Stimulated activated naive B cell treated with anti-CD40 and anti-IgM and Interleukin-4, amounts not matched to agents 10 μg/mL and 1 μg/mL and 100 μg/mL, for 72 hours (primary cell): Measurements from ENCODE around the gene ZNF592.

Experiments
- ATAC-seq, 2 donors: fragments of 150-1000 bp; cut with Tn5 transposase; replicated peaks; 2 replicates each; pipeline ENCODE4 v1.10.0; 2021; ENCODE audit warnings: moderate library complexity in 1 of 2
- DNase-seq: peaks from one replicate; pipeline ENCODE4 v3.0.0; 2021
- H3K27ac Mint-ChIP-seq: one replicate; pipeline ENCODE4 v1.8.0; 2022; ENCODE audit warnings: mild to moderate bottlenecking, mixed read lengths
- H3K27me3 Mint-ChIP-seq, 2 donors: one replicate each; pipeline ENCODE4 v1.8.0; 2022; ENCODE audit warnings: mixed read lengths in 2 of 2
- H3K36me3 Mint-ChIP-seq, 2 donors: one replicate each; pipeline ENCODE4 v1.8.0; 2022; ENCODE audit warnings: mixed read lengths in 2 of 2, mild to moderate bottlenecking in 1 of 2
- H3K4me1 Mint-ChIP-seq, 2 donors: one replicate each; pipeline ENCODE4 v1.8.0; 2022; ENCODE audit warnings: mixed read lengths in 2 of 2, mild to moderate bottlenecking in 1 of 2
- H3K4me3 Mint-ChIP-seq, 2 donors: one replicate each; pipeline ENCODE4 v1.8.0; 2022; ENCODE audit warnings: mild to moderate bottlenecking in 2 of 2, mixed read lengths in 2 of 2, moderate library complexity in 1 of 2
- H3K9me3 Mint-ChIP-seq, 2 donors: one replicate each; pipeline ENCODE4 v1.8.0; 2022; ENCODE audit warnings: mixed read lengths in 2 of 2, mild to moderate bottlenecking in 1 of 2

ZNF592 gene

GRCh38 chr15:84827246-84827645 is 78.9 kb downstream of the ZNF592 start:
- H3K9me3 Mint-ChIP-seq: no peaks in the 10 kb centered on the region
- H3K27me3 Mint-ChIP-seq: no peaks in the 10 kb centered on the region
- no peaks in the 10 kb centered on the region for H3K36me3 Mint-ChIP-seq
- H3K27ac Mint-ChIP-seq: no peak overlapping the region
- H3K4me3 Mint-ChIP-seq: no peak overlapping the region
- ATAC-seq: no peak
- DNase-seq: no peak
- no peaks in the 10 kb centered on the region for H3K4me1 Mint-ChIP-seq

- H3K4me1 Mint-ChIP-seq: no peaks in the 10 kb centered on the region
- H3K4me3 Mint-ChIP-seq: no peak overlapping the region
- DNase-seq: no peak
- ATAC-seq: no peak
- H3K27ac Mint-ChIP-seq: no peak overlapping the region
- H3K27me3 Mint-ChIP-seq: no peaks in the 10 kb centered on the region
- H3K9me3 Mint-ChIP-seq: no peaks in the 10 kb centered on the region
- H3K36me3 Mint-ChIP-seq: no peaks in the 10 kb centered on the region
Observed at GRCh38 chr15:84828086-84828908, 79.9 kb downstream of the ZNF592 start.

GRCh38 chr15:84829428-84829827 is 81.0 kb downstream of the ZNF592 start:
- no peak for ATAC-seq
- no peaks in the 10 kb centered on the region for H3K36me3 Mint-ChIP-seq
- H3K27me3 Mint-ChIP-seq: no peaks in the 10 kb centered on the region
- H3K4me1 Mint-ChIP-seq: no peaks in the 10 kb centered on the region
- no peaks in the 10 kb centered on the region for H3K9me3 Mint-ChIP-seq
- no peak overlapping the region for H3K4me3 Mint-ChIP-seq
- no peak overlapping the region for H3K27ac Mint-ChIP-seq
- no peak for DNase-seq

GRCh38 chr15:84830036-84830435 is 81.6 kb downstream of the ZNF592 start:
- H3K4me1 Mint-ChIP-seq: no peaks in the 10 kb centered on the region
- no peak overlapping the region for H3K27ac Mint-ChIP-seq
- no peaks in the 10 kb centered on the region for H3K9me3 Mint-ChIP-seq
- DNase-seq (no peak), ATAC-seq (no peak)
- H3K4me3 Mint-ChIP-seq: no peak overlapping the region
- H3K27me3 Mint-ChIP-seq: no peaks in the 10 kb centered on the region
- H3K36me3 Mint-ChIP-seq: no peaks in the 10 kb centered on the region

- H3K4me1 Mint-ChIP-seq: no peaks in the 10 kb centered on the region
- no peak for DNase-seq
- H3K9me3 Mint-ChIP-seq: no peaks in the 10 kb centered on the region
- no peak overlapping the region for H3K27ac Mint-ChIP-seq
- H3K4me3 Mint-ChIP-seq: no peak overlapping the region
- no peak for ATAC-seq
- no peaks in the 10 kb centered on the region for H3K27me3 Mint-ChIP-seq
- H3K36me3 Mint-ChIP-seq: no peaks in the 10 kb centered on the region
Observed at GRCh38 chr15:84831028-84831427, 82.6 kb downstream of the ZNF592 start.

- Mint-ChIP-seq H3K9me3 (no peaks in the 10 kb centered on the region), H3K4me3 (no peak overlapping the region), H3K36me3 (no peaks in the 10 kb centered on the region), H3K27ac (no peak overlapping the region), H3K4me1 (no peaks in the 10 kb centered on the region), H3K27me3 (no peaks in the 10 kb centered on the region)
- no peak for DNase-seq
- ATAC-seq: no peak
Observed at GRCh38 chr15:84831613-84832012, 83.2 kb downstream of the ZNF592 start.

GRCh38 chr15:84832448-84833040 is 84.2 kb downstream of the ZNF592 start:
- H3K36me3 Mint-ChIP-seq: no peaks in the 10 kb centered on the region
- H3K27ac Mint-ChIP-seq: no peak overlapping the region
- H3K4me3 Mint-ChIP-seq: no peak overlapping the region
- H3K4me1 Mint-ChIP-seq: no peaks in the 10 kb centered on the region
- H3K9me3 Mint-ChIP-seq: no peaks in the 10 kb centered on the region
- ATAC-seq (no peak), DNase-seq (no peak)
- no peaks in the 10 kb centered on the region for H3K27me3 Mint-ChIP-seq

GRCh38 chr15:84833447-84834228 is 85.2 kb downstream of the ZNF592 start:
- no peak overlapping the region for H3K4me3 Mint-ChIP-seq
- no peak for ATAC-seq
- no peaks in the 10 kb centered on the region for H3K27me3 Mint-ChIP-seq
- H3K4me1 Mint-ChIP-seq: no peaks in the 10 kb centered on the region
- H3K27ac Mint-ChIP-seq: no peak overlapping the region
- no peaks in the 10 kb centered on the region for H3K36me3 Mint-ChIP-seq
- no peaks in the 10 kb centered on the region for H3K9me3 Mint-ChIP-seq
- no peak for DNase-seq

GRCh38 chr15:84834229-84834955 is 86.0 kb downstream of the ZNF592 start:
- ATAC-seq (no peak), DNase-seq (no peak)
- Mint-ChIP-seq H3K4me3 (no peak overlapping the region), H3K9me3 (no peaks in the 10 kb centered on the region), H3K36me3 (no peaks in the 10 kb centered on the region), H3K27ac (no peak overlapping the region), H3K4me1 (no peaks in the 10 kb centered on the region), H3K27me3 (no peaks in the 10 kb centered on the region)

- H3K9me3 Mint-ChIP-seq: no peaks in the 10 kb centered on the region
- no peak overlapping the region for H3K4me3 Mint-ChIP-seq
- H3K4me1 Mint-ChIP-seq: no peaks in the 10 kb centered on the region
- no peaks in the 10 kb centered on the region for H3K27me3 Mint-ChIP-seq
- ATAC-seq: no peak
- DNase-seq: no peak
- H3K36me3 Mint-ChIP-seq: no peaks in the 10 kb centered on the region
- H3K27ac Mint-ChIP-seq: no peak overlapping the region
Observed at GRCh38 chr15:84834969-84835368, 86.6 kb downstream of the ZNF592 start.

- Mint-ChIP-seq H3K4me3 (no peak overlapping the region), H3K9me3 (no peaks in the 10 kb centered on the region), H3K4me1 (peaks cover 0 to 1% of the 10 kb centered on the region in 2 donors), H3K27ac (no peak overlapping the region), H3K27me3 (no peaks in the 10 kb centered on the region), H3K36me3 (no peaks in the 10 kb centered on the region)
- no peak for ATAC-seq
- DNase-seq: no peak
Observed at GRCh38 chr15:84835661-84836337, 87.4 kb downstream of the ZNF592 start.

- H3K9me3 Mint-ChIP-seq: no peaks in the 10 kb centered on the region
- no peak for ATAC-seq
- DNase-seq: no peak
- no peak overlapping the region for H3K4me3 Mint-ChIP-seq
- no peak overlapping the region for H3K27ac Mint-ChIP-seq
- H3K4me1 Mint-ChIP-seq: peaks cover 0 to 4% of the 10 kb centered on the region in 2 donors
- H3K27me3 Mint-ChIP-seq: no peaks in the 10 kb centered on the region
- no peaks in the 10 kb centered on the region for H3K36me3 Mint-ChIP-seq
Observed at GRCh38 chr15:84836844-84837243, 88.5 kb downstream of the ZNF592 start.

GRCh38 chr15:84839714-84840113 is 91.3 kb downstream of the ZNF592 start:
- no peak for ATAC-seq

GRCh38 chr15:84840255-84840654 is 91.9 kb downstream of the ZNF592 start:
- Mint-ChIP-seq H3K4me1 (peaks cover 0 to 4% of the 10 kb centered on the region in 2 donors), H3K36me3 (no peaks in the 10 kb centered on the region), H3K4me3 (no peak overlapping the region), H3K9me3 (no peaks in the 10 kb centered on the region), H3K27me3 (no peaks in the 10 kb centered on the region), H3K27ac (no peak overlapping the region)
- ATAC-seq (no peak), DNase-seq (no peak)

More at GRCh38 chr15:84839714-84840113, 91.3 kb downstream of the ZNF592 start:
- H3K36me3 Mint-ChIP-seq: no peaks in the 10 kb centered on the region
- no peak for DNase-seq
- no peak overlapping the region for H3K4me3 Mint-ChIP-seq
- H3K27me3 Mint-ChIP-seq: no peaks in the 10 kb centered on the region
- H3K4me1 Mint-ChIP-seq: peaks cover 0 to 4% of the 10 kb centered on the region in 2 donors
- H3K27ac Mint-ChIP-seq: no peak overlapping the region
- no peaks in the 10 kb centered on the region for H3K9me3 Mint-ChIP-seq
